ENCODE results near the gene ARMC5. TPM values are rescaled to one million over a fixed set of nuclear protein-coding genes. Genes with fewer than 3 reads are reported as not detected.

ARMC5 gene
- total RNA-seq, 3 donors from 2014 or later, result 5.3 to 7.2 (median 6.9) TPM

DNA sequence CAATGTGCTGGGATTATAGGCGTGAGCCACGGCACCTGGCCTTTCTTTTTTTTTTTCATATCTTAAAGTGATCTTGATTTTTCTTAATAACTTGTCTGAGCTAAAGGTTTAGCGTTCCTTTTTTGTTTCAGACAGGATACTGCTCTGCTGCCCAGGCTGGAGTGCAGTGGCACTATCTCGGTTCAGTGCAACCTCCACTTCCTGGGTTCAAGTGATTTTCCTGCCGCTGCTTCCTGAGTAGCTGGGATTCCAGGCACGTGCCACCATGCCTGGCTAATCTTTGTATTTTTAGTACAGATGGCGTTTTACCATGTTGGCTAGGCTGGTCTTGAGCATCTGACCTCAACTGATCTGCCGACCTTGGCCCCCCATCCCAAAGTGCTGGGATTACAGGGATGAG lies 44.9 kb downstream of the ARMC5 start:
- intact Hi-C loops (cut with DNase I; ENCODE audit: low total_unique reads), result no loop called here
- TF ChIP-seq, protein P1, sequence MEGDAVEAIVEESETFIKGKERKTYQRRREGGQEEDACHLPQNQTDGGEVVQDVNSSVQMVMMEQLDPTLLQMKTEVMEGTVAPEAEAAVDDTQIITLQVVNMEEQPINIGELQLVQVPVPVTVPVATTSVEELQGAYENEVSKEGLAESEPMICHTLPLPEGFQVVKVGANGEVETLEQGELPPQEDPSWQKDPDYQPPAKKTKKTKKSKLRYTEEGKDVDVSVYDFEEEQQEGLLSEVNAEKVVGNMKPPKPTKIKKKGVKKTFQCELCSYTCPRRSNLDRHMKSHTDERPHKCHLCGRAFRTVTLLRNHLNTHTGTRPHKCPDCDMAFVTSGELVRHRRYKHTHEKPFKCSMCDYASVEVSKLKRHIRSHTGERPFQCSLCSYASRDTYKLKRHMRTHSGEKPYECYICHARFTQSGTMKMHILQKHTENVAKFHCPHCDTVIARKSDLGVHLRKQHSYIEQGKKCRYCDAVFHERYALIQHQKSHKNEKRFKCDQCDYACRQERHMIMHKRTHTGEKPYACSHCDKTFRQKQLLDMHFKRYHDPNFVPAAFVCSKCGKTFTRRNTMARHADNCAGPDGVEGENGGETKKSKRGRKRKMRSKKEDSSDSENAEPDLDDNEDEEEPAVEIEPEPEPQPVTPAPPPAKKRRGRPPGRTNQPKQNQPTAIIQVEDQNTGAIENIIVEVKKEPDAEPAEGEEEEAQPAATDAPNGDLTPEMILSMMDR (IDR thresholded peaks at IDR 0.05), result no peak
- TF ChIP-seq POLR2A (IDR thresholded peaks at IDR 0.05), result no peak
- TF ChIP-seq POLR2AphosphoS5 (IDR thresholded peaks at IDR 0.05), result no peak
- no peaks in the 10 kb centered on the region for H3K9me3 ChIP-seq
- H3K4me3 ChIP-seq, result no peak overlapping the region
- peaks cover 0 to 10% of the 10 kb centered on the region in 2 donors for H3K4me1 ChIP-seq
- no peaks in the 10 kb centered on the region for H3K27me3 ChIP-seq
- no peaks in the 10 kb centered on the region for H3K36me3 ChIP-seq
- DNase-seq (ENCODE audit: low spot score in 2 of 2), result no peak
- no peak overlapping the region for H3K27ac ChIP-seq

DNA sequence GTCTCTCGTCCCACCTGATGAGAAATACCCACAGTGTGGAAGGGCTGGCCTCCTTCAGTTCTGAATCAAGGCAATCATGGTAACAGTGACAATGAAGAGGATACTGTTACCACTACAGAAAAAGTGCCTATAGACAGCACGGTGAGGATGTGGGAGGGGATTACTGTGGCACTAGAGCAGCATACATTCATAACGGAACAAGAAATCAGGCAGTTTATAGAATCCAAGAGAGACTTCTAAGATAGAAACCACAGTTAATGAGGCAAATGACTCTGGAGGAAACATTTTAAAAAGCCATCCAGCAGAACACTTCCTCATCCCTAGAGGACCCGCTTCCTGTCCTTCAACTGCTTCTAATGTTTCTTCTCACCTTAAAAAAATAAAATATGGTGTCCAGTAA lies 46.2 kb downstream of the ARMC5 start:
- intact Hi-C loops (cut with DNase I; ENCODE audit: low total_unique reads), result no loop called here
- TF ChIP-seq POLR2A (IDR thresholded peaks at IDR 0.05), result no peak
- TF ChIP-seq POLR2AphosphoS5 (IDR thresholded peaks at IDR 0.05), result no peak
- TF ChIP-seq, protein P1 (IDR thresholded peaks at IDR 0.05), result no peak
- peaks cover 0 to 10% of the 10 kb centered on the region in 2 donors for H3K4me1 ChIP-seq

GRCh38 chr16:31507617-31507928 lies 48.3 kb downstream of the ARMC5 start:
- no peaks in the 10 kb centered on the region for H3K27me3 ChIP-seq
- no peaks in the 10 kb centered on the region for H3K9me3 ChIP-seq
- DNase-seq (ENCODE audit: low spot score in 2 of 2), result no peak
- TF ChIP-seq, protein P1 (IDR thresholded peaks at IDR 0.05), result no peak
- TF ChIP-seq POLR2AphosphoS5 (IDR thresholded peaks at IDR 0.05) (no peak), POLR2A (IDR thresholded peaks at IDR 0.05) (no peak)
- peak overlapping the region; percentile 84 to 99 (median 96) for H3K4me3 ChIP-seq
- H3K27ac ChIP-seq, result peak overlapping the region; percentile 95 to 96
- intact Hi-C loops (cut with DNase I; ENCODE audit: low total_unique reads), result no loop called here
- peaks cover 0 to 10% of the 10 kb centered on the region in 2 donors for H3K4me1 ChIP-seq
- H3K36me3 ChIP-seq, result no peaks in the 10 kb centered on the region

More for the DNA sequence above, 46.2 kb downstream of the ARMC5 start:
- no peak overlapping the region for H3K27ac ChIP-seq
- H3K36me3 ChIP-seq, result no peaks in the 10 kb centered on the region
- no peak overlapping the region for H3K4me3 ChIP-seq
- DNase-seq (ENCODE audit: low spot score in 2 of 2), result no peak
- H3K9me3 ChIP-seq, result no peaks in the 10 kb centered on the region
- H3K27me3 ChIP-seq, result no peaks in the 10 kb centered on the region

DNA sequence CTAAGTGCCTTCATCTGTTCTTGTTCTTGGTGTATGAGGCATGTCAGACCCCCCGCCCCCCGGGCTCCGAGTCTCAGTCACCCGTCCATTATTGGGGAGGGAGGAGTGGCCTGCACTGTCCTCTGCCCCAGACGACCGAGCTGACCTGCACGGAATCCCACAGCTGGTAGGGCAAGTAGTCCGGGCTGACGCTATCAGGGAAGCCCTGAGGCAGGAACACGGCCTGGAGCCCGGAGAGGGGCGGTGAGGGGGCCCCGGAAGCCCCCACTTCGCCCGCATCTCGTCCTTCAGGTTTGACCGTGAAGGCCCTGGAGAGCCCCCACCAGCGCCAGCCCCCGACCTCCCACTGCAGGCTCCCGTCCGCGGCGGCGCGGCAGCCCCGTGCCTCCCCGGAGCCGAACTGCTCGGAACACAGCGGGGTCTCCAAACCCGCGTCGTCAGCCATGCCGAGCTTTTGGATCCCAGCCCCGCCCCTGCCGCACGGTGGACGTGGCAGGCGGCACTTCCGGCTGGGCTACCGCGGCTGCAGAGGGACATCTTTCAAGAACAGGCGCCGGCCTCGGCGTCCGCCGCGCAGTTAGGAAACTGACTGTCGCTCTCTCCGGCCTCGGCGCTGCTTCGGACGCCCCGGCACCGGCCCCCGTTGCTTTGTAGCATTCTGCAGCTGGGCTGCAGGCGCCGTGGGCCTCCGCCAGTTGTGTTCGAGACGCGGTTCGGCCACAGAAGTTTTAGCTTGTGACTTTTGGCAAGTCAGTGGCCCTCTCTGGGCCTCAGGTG lies 48.8 kb downstream of the ARMC5 start, which contains the start of gene RUSF1:
RUSF1 (minus strand) TSS at position 463 of the 777 bp plus-strand sequence; CDS start at position 445, 18 bp downstream.
- TF ChIP-seq POLR2AphosphoS5 (IDR thresholded peaks at IDR 0.05) (peak; percentile 79 to 96 (median 89)), POLR2A (IDR thresholded peaks at IDR 0.05) (peak; percentile 88)
- TF ChIP-seq, protein P1 (IDR thresholded peaks at IDR 0.05), result peak in 1 of 3 donors; percentile 12
- intact Hi-C loops (cut with DNase I; ENCODE audit: low total_unique reads), result no loop called here
- Histone ChIP-seq H3K27ac (peak within 1 kb of the TSS; percentile 95 to 96), H3K4me3 (peak within 1 kb of the TSS; percentile 84 to 99 (median 96)), H3K27me3 (no peaks in the 10 kb centered on the region), H3K36me3 (no peaks in the 10 kb centered on the region), H3K9me3 (no peaks in the 10 kb centered on the region), H3K4me1 (peaks cover 0 to 10% of the 10 kb centered on the region in 2 donors)
- DNase-seq (ENCODE audit: low spot score in 2 of 2), result peak; percentile 88 to 89

- Histone ChIP-seq H3K36me3 (no peaks in the 10 kb centered on the region), H3K9me3 (no peaks in the 10 kb centered on the region), H3K27ac (peak overlapping the region; percentile 95 to 96), H3K4me1 (peaks cover 0 to 10% of the 10 kb centered on the region in 2 donors), H3K27me3 (no peaks in the 10 kb centered on the region), H3K4me3 (peak overlapping the region; percentile 84 to 99 (median 96))
- DNase-seq (ENCODE audit: low spot score in 2 of 2), result no peak
- TF ChIP-seq, protein P1 (IDR thresholded peaks at IDR 0.05), result no peak
- TF ChIP-seq POLR2AphosphoS5 (IDR thresholded peaks at IDR 0.05) (no peak), POLR2A (IDR thresholded peaks at IDR 0.05) (no peak)
- intact Hi-C loops (cut with DNase I; ENCODE audit: low total_unique reads), result no loop called here
Observed at GRCh38 chr16:31508706-31509195, 49.5 kb downstream of the ARMC5 start.
